GM19372 (cell line): ENCODE results near the gene RIMBP2.

ENCODE experiments used
- ATAC-seq: cut with Tn5 transposase; IDR thresholded peaks from one replicate; pipeline ENCODE4 v1.9.1; 2021; ENCODE audit warnings: mild to moderate bottlenecking, low read depth, moderate library complexity; ENCODE audit not compliant: unreplicated experiment

The RIMBP2 gene

DNA sequence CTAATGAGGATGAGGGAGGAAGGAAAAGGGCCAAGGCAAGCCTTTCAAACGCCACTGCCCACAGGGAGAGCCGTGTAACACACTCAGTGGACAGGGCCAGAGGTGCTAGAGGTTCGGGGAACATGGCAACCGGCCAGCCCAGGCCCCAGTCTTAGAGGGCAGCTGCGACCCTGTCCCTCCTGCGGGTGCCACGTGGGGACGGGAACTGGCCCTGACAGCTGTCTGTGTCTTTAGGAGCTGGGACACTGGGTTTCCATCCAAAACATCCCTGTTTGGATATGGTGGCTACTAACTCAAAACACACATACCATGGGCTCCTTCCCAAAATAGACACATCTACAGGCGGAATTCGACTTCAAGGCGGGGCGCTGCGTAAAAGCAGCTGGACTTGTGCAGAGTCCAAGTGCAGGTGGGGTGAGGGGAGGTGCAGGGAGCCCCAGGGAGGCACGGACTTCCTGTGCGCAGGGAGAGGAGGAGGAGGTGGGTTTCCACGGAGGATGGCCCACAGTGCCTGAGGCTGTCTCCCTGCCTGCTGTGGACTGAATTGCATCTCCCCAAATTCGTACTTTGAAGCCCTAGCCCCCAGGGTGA lies 193.8 kb downstream of the RIMBP2 start:
- ATAC-seq = no peak

GRCh38 chr12:130521375-130522124 lies 194.5 kb downstream of the RIMBP2 start:
- ATAC-seq = no peak

GRCh38 chr12:130520784-130521183 lies 195.3 kb downstream of the RIMBP2 start:
- no peak for ATAC-seq

DNA sequence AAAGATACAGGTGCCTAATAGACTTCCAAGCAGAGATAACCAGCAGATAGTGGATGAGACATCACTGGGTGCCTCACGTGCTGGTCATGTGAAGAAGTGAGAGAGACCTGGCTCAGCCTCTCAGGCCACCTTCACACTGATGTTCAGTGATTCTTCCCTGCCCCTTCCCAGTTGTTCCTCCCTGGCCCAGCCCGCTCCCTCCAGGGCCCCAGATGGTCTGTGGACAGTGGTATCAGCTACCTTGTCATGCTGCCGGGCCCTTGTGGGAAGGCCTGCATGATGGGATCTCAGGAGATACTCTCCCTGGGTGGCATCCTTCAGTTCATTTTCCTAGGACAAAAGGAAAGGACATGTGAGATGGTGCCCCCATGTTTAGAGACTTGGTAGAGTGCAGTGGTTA lies 198.5 kb downstream of the RIMBP2 start:
- ATAC-seq = no peak

- ATAC-seq = no peak
Measured at GRCh38 chr12:130514149-130514551, 201.9 kb downstream of the RIMBP2 start.

GRCh38 chr12:130513556-130513955 lies 202.5 kb downstream of the RIMBP2 start:
- ATAC-seq = no peak

DNA sequence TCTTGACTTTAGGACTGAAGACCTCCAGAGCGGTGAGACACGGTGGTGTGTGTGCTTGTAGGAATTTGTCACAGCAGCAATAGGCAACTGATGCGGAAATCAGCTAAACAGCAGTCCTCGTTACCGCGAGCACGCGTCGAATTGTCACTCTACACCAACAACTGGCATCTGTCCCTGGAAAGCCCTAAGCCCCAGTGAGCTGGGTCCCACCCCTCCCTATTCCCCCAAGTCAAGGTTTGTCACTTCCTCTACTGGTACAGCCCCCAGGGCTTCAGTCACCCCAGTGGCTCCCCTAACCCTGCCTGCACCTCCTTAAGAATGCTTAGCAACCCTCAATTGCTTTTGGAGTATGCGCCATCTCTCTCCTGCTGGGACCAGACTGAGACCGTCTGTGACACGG lies 204.8 kb downstream of the RIMBP2 start:
- no peak for ATAC-seq

GRCh38 chr12:130509454-130509853 lies 206.6 kb downstream of the RIMBP2 start:
- no peak for ATAC-seq

DNA sequence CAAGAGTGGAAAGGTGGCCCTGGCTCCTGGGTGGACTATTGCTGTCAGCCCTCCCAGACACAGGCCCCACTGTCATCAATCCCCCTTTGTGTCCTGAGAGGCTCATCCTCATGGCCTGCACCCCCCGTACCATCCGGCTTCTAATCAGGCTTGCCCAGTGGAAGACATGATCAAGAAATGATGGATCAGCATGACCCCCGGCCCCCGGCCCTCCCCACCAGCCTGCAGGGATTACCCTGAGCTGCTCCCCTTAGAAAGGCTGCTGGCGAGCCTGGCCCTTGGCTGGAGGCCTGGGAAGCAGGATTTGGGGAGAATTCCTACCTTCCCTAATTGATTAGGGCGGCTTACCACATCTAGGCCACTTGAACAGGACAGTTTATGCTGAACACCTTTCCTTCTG lies 207.3 kb downstream of the RIMBP2 start:
- ATAC-seq = no peak

- ATAC-seq = no peak
Measured at GRCh38 chr12:130508318-130508717, 207.8 kb downstream of the RIMBP2 start.

DNA sequence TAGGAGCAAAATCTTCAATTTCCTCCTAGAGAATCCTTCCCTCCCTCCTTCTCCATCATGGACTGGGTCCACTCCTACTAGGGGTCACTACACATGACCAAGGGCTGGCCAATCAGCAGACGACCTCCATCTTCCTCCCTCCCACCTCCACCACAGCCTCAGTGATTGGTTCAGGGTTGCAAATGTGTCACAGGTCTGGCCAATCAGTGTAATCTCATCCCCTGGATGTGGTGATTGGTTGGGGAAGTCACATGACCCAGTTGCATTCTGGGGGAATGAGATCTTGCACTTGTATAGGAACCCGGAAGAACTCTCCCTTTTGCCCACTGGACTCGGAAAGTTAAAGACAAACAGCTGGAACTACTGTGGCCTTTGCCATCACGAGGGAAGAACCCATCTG lies 209.3 kb downstream of the RIMBP2 start:
- no peak for ATAC-seq

GRCh38 chr12:130504840-130505175 lies 211.3 kb downstream of the RIMBP2 start:
- ATAC-seq = no peak

DNA sequence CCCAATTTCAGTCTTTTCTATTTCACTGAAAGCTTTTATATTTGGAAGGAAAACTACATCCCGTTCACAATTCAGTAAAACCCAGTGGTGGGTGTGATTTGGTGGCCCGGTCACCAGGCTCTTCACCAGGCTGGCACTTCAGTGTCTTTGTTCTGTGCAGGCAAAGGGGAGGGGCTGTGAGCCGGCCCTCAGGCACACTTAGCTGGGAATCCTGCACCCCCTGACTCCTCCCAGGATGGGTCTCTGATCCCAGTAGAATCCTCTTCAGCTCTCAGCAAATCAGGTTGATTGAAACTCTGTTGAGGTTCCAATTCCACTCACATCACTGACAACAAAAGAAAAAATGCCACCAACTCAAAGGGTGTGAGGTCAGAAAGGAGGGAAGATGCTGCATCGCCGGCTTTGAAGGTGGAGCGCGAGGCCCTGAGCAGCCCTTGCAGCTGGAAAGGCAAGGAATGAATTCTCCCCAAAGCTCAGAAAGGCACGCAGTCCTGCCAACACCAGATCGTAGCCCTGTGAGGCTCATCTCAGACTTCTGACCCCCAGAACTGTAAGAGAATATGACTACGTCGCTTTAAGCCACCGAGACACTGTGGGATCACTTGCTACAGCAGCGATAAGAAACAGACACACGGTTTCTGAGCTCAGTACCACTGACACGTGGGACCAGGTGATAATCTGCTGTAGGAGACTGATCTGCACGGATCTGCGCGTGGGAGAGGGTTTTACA lies 211.8 kb downstream of the RIMBP2 start:
- no peak for ATAC-seq

DNA sequence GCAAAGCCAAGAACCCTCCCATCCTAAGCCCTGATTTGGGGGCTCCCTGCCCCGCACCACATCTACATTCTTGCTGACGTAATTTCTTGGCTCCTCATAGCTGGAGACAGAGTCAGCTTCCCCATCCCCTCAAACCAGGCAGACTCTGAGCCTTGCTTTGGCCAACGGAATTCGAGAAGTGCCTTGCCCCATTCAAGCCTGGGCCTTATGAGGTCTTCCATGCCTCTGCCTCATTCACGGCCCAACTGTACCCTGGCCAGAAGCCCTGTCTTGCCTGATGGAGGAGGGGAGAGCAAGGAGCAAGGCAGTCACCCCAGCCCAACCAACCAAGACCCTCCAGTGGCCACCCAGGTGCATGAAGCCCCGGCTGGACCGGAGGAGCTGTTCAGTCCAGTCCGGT lies 214.3 kb downstream of the RIMBP2 start:
- ATAC-seq = no peak

- ATAC-seq = no peak
Measured at GRCh38 chr12:130500835-130501330, 215.2 kb downstream of the RIMBP2 start.

DNA sequence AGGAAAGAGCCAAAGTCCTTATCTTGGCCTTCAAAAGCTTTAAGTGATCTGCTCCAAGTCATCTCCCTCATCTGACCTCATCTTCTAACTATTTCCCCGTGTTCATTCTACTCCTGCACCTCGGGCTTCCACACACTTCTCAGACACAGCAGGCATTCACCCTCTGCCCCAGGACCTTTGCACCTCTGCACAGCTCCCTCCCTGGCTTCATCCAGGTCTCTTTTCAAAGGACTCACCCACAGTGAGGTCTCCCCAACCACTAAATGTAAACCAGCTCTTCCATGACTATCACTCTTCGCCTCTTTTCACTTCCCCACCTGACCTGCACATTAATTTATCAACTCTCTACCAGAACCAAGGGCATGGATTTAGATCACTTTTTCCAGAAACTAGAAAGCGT lies 216.6 kb downstream of the RIMBP2 start:
- ATAC-seq = no peak

- no peak for ATAC-seq
Measured at GRCh38 chr12:130498589-130499385, 217.3 kb downstream of the RIMBP2 start.

GRCh38 chr12:130497991-130498390 lies 218.1 kb downstream of the RIMBP2 start:
- no peak for ATAC-seq

- no peak for ATAC-seq
Measured at GRCh38 chr12:130497321-130497720, 218.8 kb downstream of the RIMBP2 start.

DNA sequence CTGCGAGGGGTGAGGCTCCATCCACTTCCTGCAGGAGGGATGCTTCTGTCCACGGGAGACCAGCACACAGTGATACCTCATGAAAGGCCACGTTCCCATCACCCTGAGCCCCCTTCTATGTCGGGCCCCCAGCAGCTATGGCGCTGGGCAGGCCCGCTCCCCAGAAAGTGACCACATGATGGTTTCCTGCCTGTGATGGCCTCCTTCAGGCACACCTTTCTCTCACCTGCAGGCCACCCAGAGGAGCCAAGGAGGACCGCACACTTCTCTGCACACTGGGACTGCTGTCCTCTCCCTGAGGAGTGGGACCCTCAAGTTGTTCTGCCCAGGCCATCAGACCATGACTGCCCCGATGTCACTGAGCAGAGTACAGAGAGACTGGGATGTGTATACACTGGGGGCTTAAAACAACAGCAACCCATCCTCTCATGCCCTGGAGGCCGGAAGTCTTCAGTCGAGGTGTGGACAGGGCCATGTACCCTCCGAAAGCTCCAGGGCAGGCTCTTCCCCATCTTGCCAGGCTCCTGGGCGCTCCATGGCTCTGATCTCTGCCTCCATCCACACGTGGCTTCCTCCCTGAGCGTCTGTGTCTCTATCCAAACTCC lies 219.5 kb downstream of the RIMBP2 start:
- no peak for ATAC-seq
